Measurements from ENCODE around the gene EXTL1. TPM values are rescaled to one million over a fixed set of nuclear protein-coding genes. Genes with fewer than 3 reads are reported as not detected.

The EXTL1 gene
- total RNA-seq, 1 donor from 2014 or later, result 0.05 TPM

- DNase-seq (ENCODE audit: low read depth), result no peak
Observed at GRCh38 chr1:26025060-26025459, 3.5 kb downstream of the EXTL1 start.

DNA sequence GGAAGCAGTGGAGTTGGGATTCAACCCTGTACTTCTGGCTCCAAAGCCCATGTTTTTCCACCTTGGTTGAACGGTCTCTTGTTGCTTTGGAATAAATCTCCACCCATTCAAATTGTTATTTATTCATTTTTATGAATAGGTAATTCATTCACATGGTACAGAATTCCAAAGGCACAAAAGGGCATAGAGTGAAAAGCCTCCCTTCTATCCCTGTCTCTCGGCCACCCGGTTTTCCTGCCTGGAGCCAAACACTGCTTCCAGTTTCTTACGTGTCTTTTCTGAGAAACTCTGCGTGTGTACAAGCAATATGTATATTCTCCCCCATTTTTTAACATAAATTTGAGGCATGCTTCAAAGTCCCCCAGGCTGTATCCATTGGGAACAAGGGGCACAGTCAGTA is 3.9 kb downstream of the EXTL1 start:
- DNase-seq (ENCODE audit: low read depth), result no peak

- DNase-seq (ENCODE audit: low read depth), result no peak
Observed at GRCh38 chr1:26027716-26028489, 6.3 kb downstream of the EXTL1 start.

DNA sequence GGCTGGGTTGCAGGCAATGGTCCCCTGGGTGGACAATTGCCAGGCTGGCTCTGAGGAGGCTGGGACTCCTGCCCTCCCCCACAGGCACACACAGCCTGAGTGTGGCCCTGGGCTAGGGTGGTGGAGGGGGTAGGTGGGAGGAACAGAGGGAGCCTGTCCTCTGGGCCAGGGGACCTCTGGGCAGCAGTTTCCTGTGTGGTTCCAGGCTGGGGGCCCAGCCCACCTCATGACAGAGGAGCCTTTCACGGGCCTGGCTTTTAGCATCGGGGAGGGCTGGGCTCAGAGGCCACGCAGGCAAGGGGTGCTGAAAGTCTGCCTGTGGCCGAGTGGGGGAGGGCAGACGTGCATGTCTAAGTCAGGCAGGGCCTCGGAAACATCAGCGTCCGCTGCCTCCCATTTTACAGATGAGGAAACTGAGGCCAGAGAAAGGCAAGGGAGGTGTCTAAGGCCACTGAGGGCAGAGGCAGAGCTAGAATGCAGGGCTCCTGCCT is 7.0 kb downstream of the EXTL1 start:
- no peak for DNase-seq (ENCODE audit: low read depth)

DNA sequence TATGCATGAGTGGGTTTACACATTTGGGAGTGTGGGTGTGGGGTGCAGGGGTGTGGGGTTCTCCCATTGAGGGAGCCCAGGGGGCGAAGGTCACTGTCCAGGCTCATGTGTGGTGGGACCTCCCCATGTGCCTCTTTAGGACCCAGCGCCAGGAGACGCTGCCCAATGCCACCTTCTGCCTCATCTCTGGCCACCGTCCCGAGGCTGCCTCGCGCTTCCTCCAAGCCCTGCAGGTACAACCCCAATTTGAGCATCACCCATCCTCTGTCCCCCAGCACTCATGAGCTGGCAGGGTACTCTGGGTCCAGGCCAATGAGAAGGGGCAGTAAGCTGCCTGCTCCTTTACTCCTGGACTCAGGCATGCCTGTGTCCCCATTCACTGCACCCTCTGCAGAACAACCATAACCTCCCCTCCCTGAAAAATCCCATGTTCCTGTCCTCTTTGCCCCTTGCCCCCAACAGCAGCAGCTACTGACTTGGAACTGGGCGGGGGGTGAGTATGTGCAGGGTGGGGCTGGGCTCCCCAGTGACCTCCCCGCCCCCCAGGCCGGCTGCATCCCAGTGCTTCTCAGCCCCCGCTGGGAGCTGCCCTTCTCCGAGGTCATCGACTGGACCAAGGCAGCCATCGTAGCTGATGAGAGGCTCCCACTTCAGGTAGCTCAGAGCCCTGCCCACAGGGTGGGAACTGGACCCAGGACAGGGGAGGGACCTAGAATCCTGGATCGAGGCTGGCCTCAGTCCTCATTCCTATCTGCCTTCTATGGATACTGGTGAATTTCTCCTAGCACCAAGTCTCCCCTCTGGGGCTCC is 7.7 kb downstream of the EXTL1 start:
- DNase-seq (ENCODE audit: low read depth), result no peak

DNA sequence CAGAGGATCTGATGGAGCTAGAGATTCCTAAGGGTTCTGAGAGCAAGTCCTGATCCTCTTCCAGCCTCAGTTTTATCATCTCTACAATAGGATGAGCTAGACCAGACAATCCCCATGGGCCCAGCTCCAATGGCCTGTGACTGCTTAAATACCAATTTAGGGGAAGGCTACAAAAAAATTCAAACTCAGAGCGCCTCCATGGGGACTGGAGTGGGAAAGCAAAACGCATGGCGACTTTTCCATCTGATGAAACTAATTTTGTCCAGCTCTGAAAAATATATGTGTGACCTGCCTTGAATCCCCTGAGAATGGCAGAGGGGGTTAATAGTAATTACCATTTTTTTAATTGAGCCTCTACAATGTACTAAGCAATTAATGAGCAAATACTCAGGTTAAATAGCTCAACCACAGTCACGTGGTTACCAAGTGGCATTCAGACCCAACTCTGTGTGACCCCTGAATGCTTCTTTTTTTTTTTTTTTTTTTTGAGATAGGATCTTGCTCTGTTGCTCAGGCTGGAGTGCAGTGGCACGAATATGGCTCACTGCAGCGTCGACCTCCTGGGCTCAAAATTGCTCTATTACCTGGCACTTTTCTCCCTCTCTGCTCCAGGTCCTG is 8.4 kb downstream of the EXTL1 start:
- no peak for DNase-seq (ENCODE audit: low read depth)

- DNase-seq (ENCODE audit: low read depth), result no peak
Observed at GRCh38 chr1:26031196-26031595, 9.6 kb downstream of the EXTL1 start.

DNA sequence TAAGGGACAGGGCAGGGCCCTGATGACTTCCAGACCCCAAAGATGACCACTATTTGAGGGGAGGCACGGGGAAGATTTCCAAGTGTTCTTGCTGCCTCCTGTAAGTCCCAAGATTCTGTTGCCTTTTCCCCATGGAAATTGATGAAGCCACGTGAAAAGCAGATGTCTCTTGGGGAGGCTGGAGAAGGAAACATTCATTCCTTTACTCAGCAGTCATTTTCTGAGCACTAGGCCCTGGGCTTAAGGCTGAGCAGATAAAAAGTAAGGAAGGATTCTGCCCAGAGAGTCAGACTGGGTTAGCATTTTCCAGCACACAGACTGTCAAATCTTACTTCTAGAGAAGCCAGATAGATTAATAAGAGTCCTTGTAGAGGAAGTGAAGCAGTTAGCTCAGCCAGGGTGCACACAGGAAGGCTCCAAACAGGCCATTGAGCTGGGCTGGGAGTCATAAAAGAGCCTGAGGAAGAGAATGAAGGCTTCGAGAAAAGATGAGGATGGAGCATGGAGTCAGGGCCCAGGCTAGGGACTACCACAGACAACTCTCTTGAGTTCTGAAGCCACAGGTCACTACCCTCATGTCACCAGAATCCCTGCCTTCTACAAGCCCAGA is 10.1 kb downstream of the EXTL1 start:
- no peak for DNase-seq (ENCODE audit: low read depth)

- DNase-seq (ENCODE audit: low read depth), result no peak
Observed at GRCh38 chr1:26032656-26033357, 11.2 kb downstream of the EXTL1 start.

GRCh38 chr1:26034504-26035202 is 13.1 kb downstream of the EXTL1 start:
- DNase-seq (ENCODE audit: low read depth), result no peak

DNA sequence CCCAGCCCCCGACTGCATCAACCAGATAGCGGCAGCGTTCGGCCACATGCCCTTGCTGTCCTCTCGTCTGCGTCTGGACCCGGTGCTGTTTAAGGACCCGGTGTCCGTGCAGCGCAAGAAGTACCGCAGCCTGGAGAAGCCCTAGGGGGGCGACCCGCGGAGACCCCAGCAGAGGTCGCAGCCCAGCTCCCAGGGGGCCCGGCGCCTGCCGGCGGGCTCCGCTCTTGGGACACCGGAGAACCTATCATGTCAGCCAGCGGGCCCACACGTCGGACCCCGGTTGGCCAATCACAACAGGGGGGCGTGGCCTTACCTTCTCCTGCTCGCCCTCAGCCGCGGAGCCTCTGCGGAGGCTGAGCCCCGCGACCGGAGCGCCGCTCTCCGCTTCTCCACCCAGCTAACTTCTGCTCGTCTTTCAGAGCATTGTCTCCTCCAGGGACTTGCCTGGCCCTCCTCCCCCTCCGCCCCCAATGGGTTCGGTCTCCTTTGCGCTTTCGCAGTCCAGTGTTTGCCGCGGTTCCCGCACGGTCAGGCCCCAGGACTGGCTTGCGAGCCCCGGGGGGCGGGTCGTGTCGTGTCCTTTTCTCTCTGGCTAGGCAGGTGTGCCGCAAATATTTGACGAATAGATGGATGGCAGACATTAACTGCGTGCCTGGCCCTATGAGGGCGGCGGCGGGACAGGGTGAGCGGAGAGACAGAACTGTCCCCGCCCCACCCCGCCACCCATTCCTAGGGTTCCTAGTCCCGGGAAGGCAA is 13.8 kb downstream of the EXTL1 start:
- DNase-seq (ENCODE audit: low read depth), result peak; percentile 79

DNA sequence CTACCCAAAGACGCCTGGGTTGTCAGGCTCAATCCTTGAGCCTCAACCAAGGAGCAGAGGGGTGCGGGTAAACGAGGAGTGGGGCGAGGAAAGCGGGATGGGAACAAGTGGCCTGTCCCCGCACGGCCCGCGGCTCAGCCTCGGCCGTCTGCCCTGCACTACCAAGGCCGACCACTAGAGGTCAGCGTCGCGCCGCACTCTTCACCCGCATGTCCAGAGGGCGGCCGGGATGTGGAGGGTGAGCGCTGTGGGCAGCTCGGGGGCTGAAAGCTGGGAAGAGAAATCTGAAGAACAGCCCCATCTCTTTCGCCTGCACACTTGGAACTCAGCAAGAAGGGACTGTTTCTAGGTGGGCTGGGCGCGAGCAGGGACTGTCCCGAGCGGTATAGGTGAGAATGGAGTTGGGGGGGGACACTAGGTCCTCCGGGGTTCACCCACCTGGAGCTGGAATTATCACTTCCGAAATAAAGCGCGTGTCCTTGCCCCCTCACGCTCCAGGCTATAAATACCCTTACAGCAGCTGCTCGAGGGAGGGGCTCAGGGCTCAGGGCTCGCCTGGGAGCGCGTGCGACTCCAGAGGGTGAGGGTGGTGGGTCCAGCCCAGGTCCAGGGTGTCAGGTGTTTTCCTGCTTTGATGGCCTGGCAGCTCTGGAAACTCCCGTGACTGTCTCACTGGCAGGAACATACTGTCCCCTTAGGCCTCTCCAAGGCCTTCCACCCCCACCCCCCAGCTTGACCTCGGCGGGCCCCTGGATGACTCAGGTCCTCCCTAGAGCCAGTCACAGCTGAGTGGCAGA is 14.6 kb downstream of the EXTL1 start:
- DNase-seq (ENCODE audit: low read depth), result peak; percentile 86

GRCh38 chr1:26036756-26037281 is 15.2 kb downstream of the EXTL1 start:
- peak; percentile 22 for DNase-seq (ENCODE audit: low read depth)

- DNase-seq (ENCODE audit: low read depth), result no peak
Observed at GRCh38 chr1:26037904-26038303, 16.3 kb downstream of the EXTL1 start.

DNA sequence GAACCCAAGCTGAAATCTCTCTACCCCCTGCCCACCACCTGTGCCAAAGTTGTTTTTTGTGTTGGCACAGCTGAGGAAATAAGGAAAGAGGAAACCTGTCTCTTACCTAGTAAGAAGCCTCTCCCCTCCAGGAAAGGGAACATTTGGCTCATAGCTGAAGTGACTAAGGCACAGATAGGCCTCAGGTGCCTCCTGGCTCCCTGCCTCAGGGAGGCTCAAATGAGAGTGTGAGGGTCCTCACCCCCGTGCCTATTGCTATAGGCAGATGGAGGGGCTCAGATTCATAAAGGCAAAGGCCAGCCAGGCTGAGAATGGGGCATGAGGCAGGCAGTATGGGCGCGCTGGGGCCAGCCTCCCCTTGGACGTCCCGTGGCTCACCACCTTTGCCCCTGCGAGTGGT is 16.9 kb downstream of the EXTL1 start:
- DNase-seq (ENCODE audit: low read depth), result no peak

DNA sequence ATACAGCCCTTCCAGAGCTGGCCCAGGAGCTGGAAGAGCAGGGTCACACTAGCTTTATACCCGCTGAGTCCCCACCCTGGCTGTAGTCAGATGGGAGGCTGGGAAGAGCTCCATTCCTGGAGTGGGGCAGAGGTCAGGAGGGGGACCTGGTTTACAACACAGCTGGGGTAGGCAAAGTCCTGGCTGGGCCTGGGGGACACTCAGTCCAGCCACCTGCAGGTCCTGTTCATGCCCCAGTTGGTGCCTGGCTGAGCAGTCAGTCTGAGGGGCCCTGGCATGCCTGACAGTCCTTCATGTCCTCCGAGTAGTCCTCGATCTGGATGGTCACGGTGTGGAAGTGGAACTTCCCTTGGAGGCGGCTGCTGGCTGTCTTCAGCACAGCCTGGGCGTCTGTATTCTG is 17.3 kb downstream of the EXTL1 start:
- no peak for DNase-seq (ENCODE audit: low read depth)

DNA sequence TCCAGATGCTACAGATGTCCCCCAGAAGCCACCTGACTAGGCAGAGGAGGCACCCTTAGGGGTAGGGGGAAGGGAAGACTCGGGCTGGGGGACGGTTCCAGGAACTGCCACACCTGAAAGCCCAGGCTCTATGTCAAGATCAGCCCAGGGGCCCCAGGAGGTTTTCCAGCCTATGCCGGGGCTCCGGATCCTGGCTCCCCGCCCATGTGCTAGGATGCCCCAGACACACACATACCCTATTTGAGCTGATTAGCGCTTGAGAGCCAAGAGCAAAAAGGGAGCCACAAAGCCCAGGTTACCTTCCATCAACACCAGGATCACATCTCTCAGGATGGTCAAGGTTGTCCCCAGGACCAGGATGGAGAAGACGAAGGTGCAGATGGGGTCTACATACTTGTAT is 19.8 kb downstream of the EXTL1 start:
- DNase-seq (ENCODE audit: low read depth), result no peak

GRCh38 chr1:26041978-26042377 is 20.4 kb downstream of the EXTL1 start:
- DNase-seq (ENCODE audit: low read depth), result no peak

GRCh38 chr1:26043765-26044164 is 22.2 kb downstream of the EXTL1 start:
- no peak for DNase-seq (ENCODE audit: low read depth)

Measured in renal cortical epithelial cell (primary cell).